HG03060 (cell line): Measurements from ENCODE around the gene APOBEC3B.
"Not testable (repeated sequence)": the region's sequence is repeated elsewhere in the genome, so short reads cannot be mapped to it uniquely, and the experiment has no call there.

Source experiments
- ATAC-seq: cut with Tn5 transposase; IDR thresholded peaks from one replicate; pipeline ENCODE4 v1.9.1; 2021; ENCODE audit warnings: low read depth, moderate number of reproducible peaks; ENCODE audit not compliant: unreplicated experiment

APOBEC3B gene

GRCh38 chr22:38981992-38982927 is at the start of gene APOBEC3B:
Gene APOBEC3B (plus strand): TSS chr22:38982347. CDS start chr22:38982454, 107 bp downstream.
- ATAC-seq, result no peak

- ATAC-seq, result no peak
Measured at GRCh38 chr22:38935023-38935422, 47.1 kb upstream of the APOBEC3B start.

- ATAC-seq, result no peak
Measured at GRCh38 chr22:38935616-38936015, 46.5 kb upstream of the APOBEC3B start.

GRCh38 chr22:38936562-38936961 is 45.6 kb upstream of the APOBEC3B start:
- no peak for ATAC-seq

GRCh38 chr22:38937036-38937435 is 45.1 kb upstream of the APOBEC3B start:
- no peak for ATAC-seq

GRCh38 chr22:38937541-38937940 is 44.6 kb upstream of the APOBEC3B start:
- no peak for ATAC-seq

- ATAC-seq, result no peak
Measured at GRCh38 chr22:38938221-38938620, 43.9 kb upstream of the APOBEC3B start.

- no peak for ATAC-seq
Measured at GRCh38 chr22:38938925-38939324, 43.2 kb upstream of the APOBEC3B start.

- ATAC-seq, result no peak
Measured at GRCh38 chr22:38940811-38941384, 41.2 kb upstream of the APOBEC3B start.

- peak; percentile 68 for ATAC-seq
Measured at GRCh38 chr22:38941488-38941987, 40.6 kb upstream of the APOBEC3B start.

GRCh38 chr22:38942702-38943101 is 39.4 kb upstream of the APOBEC3B start:
- no peak for ATAC-seq

- no peak for ATAC-seq
Measured at GRCh38 chr22:38943201-38943600, 38.9 kb upstream of the APOBEC3B start.

GRCh38 chr22:38943882-38944281 is 38.3 kb upstream of the APOBEC3B start:
- ATAC-seq, result no peak

- ATAC-seq, result no peak
Measured at GRCh38 chr22:38944653-38945052, 37.5 kb upstream of the APOBEC3B start.

- ATAC-seq, result not testable (repeated sequence)
Measured at GRCh38 chr22:38945706-38946338, 36.3 kb upstream of the APOBEC3B start.

GRCh38 chr22:38946771-38947170 is 35.4 kb upstream of the APOBEC3B start:
- ATAC-seq, result no peak

GRCh38 chr22:38947321-38948140 is 34.6 kb upstream of the APOBEC3B start:
- no peak for ATAC-seq

- no peak for ATAC-seq
Measured at GRCh38 chr22:38948181-38948940, 33.8 kb upstream of the APOBEC3B start.

- ATAC-seq, result no peak
Measured at GRCh38 chr22:38949889-38950405, 32.2 kb upstream of the APOBEC3B start.
